Measurements from ENCODE around the gene NTHL1.

DNA sequence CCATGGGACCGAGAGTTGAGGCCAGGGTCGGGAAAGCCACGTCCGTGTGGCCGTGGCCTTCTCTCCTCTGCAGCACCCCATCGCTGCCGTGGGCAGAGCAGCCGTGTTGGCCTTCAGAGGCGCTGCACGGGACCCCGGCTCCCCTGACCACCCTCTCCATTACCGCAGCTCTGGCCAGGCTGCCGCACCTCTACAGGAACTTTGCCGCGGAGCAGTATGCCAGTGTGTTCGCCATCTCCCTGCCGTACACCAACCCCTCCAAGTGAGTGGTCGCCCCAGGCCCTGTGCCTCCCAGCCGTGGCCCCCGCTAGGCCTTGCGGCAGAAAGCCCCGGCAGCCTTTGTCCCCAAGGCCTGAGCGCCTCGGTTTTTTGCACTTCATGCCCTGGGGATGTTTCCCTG, 28.0 kb upstream of the NTHL1 start:
- TF ChIP-seq, protein P1, sequence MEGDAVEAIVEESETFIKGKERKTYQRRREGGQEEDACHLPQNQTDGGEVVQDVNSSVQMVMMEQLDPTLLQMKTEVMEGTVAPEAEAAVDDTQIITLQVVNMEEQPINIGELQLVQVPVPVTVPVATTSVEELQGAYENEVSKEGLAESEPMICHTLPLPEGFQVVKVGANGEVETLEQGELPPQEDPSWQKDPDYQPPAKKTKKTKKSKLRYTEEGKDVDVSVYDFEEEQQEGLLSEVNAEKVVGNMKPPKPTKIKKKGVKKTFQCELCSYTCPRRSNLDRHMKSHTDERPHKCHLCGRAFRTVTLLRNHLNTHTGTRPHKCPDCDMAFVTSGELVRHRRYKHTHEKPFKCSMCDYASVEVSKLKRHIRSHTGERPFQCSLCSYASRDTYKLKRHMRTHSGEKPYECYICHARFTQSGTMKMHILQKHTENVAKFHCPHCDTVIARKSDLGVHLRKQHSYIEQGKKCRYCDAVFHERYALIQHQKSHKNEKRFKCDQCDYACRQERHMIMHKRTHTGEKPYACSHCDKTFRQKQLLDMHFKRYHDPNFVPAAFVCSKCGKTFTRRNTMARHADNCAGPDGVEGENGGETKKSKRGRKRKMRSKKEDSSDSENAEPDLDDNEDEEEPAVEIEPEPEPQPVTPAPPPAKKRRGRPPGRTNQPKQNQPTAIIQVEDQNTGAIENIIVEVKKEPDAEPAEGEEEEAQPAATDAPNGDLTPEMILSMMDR (IDR thresholded peaks at IDR 0.05): no peak
- no peak for TF ChIP-seq ZFX (IDR thresholded peaks at IDR 0.05; ENCODE audit: borderline replicate concordance)
